ENCODE measurements around the gene NPPB.

The NPPB gene

GRCh38 chr1:11878081-11878890 lies 19.5 kb upstream of the NPPB start:
- Histone ChIP-seq H3K4me3 (replicated peaks; ENCODE audit: insufficient read depth, low read length) (no peak overlapping the region), H3K27me3 (ENCODE audit: insufficient read depth, poor library complexity, severe bottlenecking) (no peaks in the 10 kb centered on the region), H3K27ac (replicated peaks) (no peak overlapping the region)
- DNase-seq (ENCODE audit: low read depth in 1 of 2, low spot score in 1 of 2): no peak
- no peak for TF ChIP-seq POLR2AphosphoS5 (IDR thresholded peaks at IDR 0.05; ENCODE audit: low read depth)
- TF ChIP-seq REST (IDR thresholded peaks at IDR 0.05; ENCODE audit: insufficient replicate concordance, low read depth): no peak
- no peak for TF ChIP-seq CTCF (IDR thresholded peaks at IDR 0.05; ENCODE audit: insufficient read depth, low read length)
- no peak for TF ChIP-seq SPI1 (IDR thresholded peaks at IDR 0.05; ENCODE audit: borderline replicate concordance, low read depth)
- TF ChIP-seq GABPA (IDR thresholded peaks at IDR 0.05; ENCODE audit: low read depth): no peak

GRCh38 chr1:11877074-11877473 lies 18.3 kb upstream of the NPPB start:
- no peak for DNase-seq (ENCODE audit: low read depth in 1 of 2, low spot score in 1 of 2)
- TF ChIP-seq CTCF (IDR thresholded peaks at IDR 0.05; ENCODE audit: insufficient read depth, low read length) (no peak), REST (IDR thresholded peaks at IDR 0.05; ENCODE audit: insufficient replicate concordance, low read depth) (no peak), POLR2AphosphoS5 (IDR thresholded peaks at IDR 0.05; ENCODE audit: low read depth) (no peak), GABPA (IDR thresholded peaks at IDR 0.05; ENCODE audit: low read depth) (no peak), SPI1 (IDR thresholded peaks at IDR 0.05; ENCODE audit: borderline replicate concordance, low read depth) (no peak)
- Histone ChIP-seq H3K27me3 (ENCODE audit: insufficient read depth, poor library complexity, severe bottlenecking) (no peaks in the 10 kb centered on the region), H3K27ac (replicated peaks) (no peak overlapping the region), H3K4me3 (replicated peaks; ENCODE audit: insufficient read depth, low read length) (no peak overlapping the region)

- TF ChIP-seq GABPA (IDR thresholded peaks at IDR 0.05; ENCODE audit: low read depth) (no peak), REST (IDR thresholded peaks at IDR 0.05; ENCODE audit: insufficient replicate concordance, low read depth) (no peak), SPI1 (IDR thresholded peaks at IDR 0.05; ENCODE audit: borderline replicate concordance, low read depth) (no peak), CTCF (IDR thresholded peaks at IDR 0.05; ENCODE audit: insufficient read depth, low read length) (no peak), POLR2AphosphoS5 (IDR thresholded peaks at IDR 0.05; ENCODE audit: low read depth) (no peak)
- DNase-seq (ENCODE audit: low read depth in 1 of 2, low spot score in 1 of 2): no peak
- Histone ChIP-seq H3K27ac (replicated peaks) (no peak overlapping the region), H3K4me3 (replicated peaks; ENCODE audit: insufficient read depth, low read length) (no peak overlapping the region), H3K27me3 (ENCODE audit: insufficient read depth, poor library complexity, severe bottlenecking) (no peaks in the 10 kb centered on the region)
Observed at GRCh38 chr1:11875094-11875493, 16.3 kb upstream of the NPPB start.
